HAP-1 (cell line): Measurements from ENCODE around the gene GMFB.

Experiments used
- DNase-seq, 2 experiments: peaks; one replicate each; pipeline ENCODE4 v3.0.0-alpha.2; 2016 to 2020; ENCODE audit warnings: low spot score in 2 of 2
- H3K27me3 ChIP-seq: fragments of 250-450 bp; sonication (Bioruptor Pico); 2 replicates; pipeline ENCODE4 v1.5.1; 2020; ENCODE audit warnings: low read depth, mild to moderate bottlenecking, moderate library complexity
- H3K36me3 ChIP-seq: fragments of 250-450 bp; sonication (Bioruptor Pico); replicated peaks from 2 replicates; pipeline ENCODE4 v1.5.1; 2020; ENCODE audit warnings: mild to moderate bottlenecking
- H3K4me1 ChIP-seq: fragments of 250-450 bp; sonication (Bioruptor Pico); 2 replicates; pipeline ENCODE4 v1.5.1; 2020; ENCODE audit warnings: mild to moderate bottlenecking
- H3K4me3 ChIP-seq: fragments of 250-450 bp; sonication (Bioruptor Pico); 2 replicates; pipeline ENCODE4 v1.5.1; 2020; ENCODE audit warnings: mild to moderate bottlenecking, moderate library complexity
- H3K9me3 ChIP-seq: fragments of 250-450 bp; sonication (Bioruptor Pico); 2 replicates; pipeline ENCODE4 v1.5.1; 2020; ENCODE audit warnings: mild to moderate bottlenecking, moderate library complexity
- in situ Hi-C: fragments of 300-500 bp; cut with MboI; formaldehyde crosslinking; loops from 3 replicates; pipeline ENCODE4 v1.14.3; 2020; ENCODE audit warnings: low sequenced_read_pairs, inconsistent platforms, mixed read lengths

GMFB gene

DNA sequence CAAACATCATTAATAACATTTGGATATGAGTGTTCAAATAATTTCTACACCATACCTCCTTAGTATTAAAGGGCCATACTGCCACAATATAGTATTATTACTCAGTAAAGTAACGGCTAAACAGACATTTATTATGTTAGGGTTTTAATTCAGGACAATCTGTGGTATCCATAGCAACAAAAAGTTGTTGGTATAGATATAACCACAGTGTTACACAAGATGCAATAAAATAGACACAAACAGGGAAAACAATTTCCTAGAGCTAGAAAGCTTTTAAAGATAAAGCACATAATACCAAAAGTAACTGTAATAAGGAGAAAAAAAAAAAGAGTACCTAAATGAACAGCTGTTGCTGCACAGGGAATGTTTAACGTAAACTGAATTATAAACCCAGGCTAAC lies 63.7 kb downstream of the GMFB start:
- Histone ChIP-seq H3K27me3 (no peaks in the 10 kb centered on the region), H3K36me3 (peaks cover 53% of the 10 kb centered on the region), H3K4me1 (peaks cover 5% of the 10 kb centered on the region; the same call in 1 of the 2 replicates), H3K9me3 (no peaks in the 10 kb centered on the region), H3K4me3 (no peak overlapping the region)
- in situ Hi-C loops, result no loop called here
- DNase-seq, result no peak
